Stomach (tissue), 4 donors: ENCODE measurements around the gene TPP2.

Experiments
- EP300 ChIP-seq: sonication (generic); formaldehyde crosslinking; IDR thresholded peaks from one replicate; pipeline ENCODE4 v1.6.1; 2017; ENCODE audit warnings: antibody characterized with exemption
- POLR2A ChIP-seq, 4 donors: fragments of 450-650 bp; IDR thresholded peaks; one replicate each; pipeline ENCODE4 v1.6.1; 2016; ENCODE audit warnings: antibody characterized with exemption in 4 of 4, control low read depth in 2 of 4, mild to moderate bottlenecking in 1 of 4, moderate library complexity in 1 of 4
- TF ChIP-seq, protein P1 (sequence below), 7 experiments: fragments of 450-650 bp in 4 of 7; fragments of 200-600 bp in 3 of 7; sonication (generic) in 3 of 7; IDR thresholded peaks; one replicate each; pipeline ENCODE4 v1.5.1; 2016 to 2019; ENCODE audit warnings: antibody characterized with exemption in 7 of 7, control low read depth in 2 of 7, mild to moderate bottlenecking in 1 of 7

- TF ChIP-seq EP300 (no peak), POLR2A (IDR thresholded peaks at IDR 0.05) (no peak)
- TF ChIP-seq, protein P1, sequence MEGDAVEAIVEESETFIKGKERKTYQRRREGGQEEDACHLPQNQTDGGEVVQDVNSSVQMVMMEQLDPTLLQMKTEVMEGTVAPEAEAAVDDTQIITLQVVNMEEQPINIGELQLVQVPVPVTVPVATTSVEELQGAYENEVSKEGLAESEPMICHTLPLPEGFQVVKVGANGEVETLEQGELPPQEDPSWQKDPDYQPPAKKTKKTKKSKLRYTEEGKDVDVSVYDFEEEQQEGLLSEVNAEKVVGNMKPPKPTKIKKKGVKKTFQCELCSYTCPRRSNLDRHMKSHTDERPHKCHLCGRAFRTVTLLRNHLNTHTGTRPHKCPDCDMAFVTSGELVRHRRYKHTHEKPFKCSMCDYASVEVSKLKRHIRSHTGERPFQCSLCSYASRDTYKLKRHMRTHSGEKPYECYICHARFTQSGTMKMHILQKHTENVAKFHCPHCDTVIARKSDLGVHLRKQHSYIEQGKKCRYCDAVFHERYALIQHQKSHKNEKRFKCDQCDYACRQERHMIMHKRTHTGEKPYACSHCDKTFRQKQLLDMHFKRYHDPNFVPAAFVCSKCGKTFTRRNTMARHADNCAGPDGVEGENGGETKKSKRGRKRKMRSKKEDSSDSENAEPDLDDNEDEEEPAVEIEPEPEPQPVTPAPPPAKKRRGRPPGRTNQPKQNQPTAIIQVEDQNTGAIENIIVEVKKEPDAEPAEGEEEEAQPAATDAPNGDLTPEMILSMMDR (IDR thresholded peaks at IDR 0.05): no peak
Measured at GRCh38 chr13:102597029-102597961, 509 bp downstream of the TPP2 start.
